ENCODE data around the gene RCAN1. TPM values are rescaled to one million over a fixed set of nuclear protein-coding genes. Genes with fewer than 3 reads are reported as not detected.

The RCAN1 gene
- total and polyA plus RNA-seq, 2 of the 4 experiments (the other 2 are of a cell fraction), result 53.5 to 175 TPM

DNA sequence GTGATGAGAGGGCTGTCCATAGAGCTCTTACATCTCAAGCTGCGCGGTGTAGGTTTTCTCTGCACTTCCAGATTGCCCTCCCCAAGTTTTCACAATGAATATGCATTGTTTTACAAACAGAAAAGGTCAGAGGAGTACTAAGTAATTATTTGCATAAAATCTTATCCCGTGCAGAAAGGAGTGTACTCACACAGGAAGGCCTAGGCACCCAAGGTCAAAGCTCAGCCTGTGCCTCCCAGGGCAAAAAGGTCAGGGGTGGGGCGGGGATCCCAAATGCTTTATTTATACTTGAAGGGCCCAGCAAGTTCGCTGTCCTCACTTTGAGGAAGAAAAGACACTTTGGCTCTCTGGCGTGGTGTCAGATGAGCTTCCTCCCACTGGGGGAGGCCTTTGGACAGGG lies 92.6 kb downstream of the RCAN1 start:
- Histone ChIP-seq H3K9me1 (ENCODE audit: insufficient read depth, low read length) (peaks cover 22% of the 10 kb centered on the region), H2BK15ac (ENCODE audit: low read depth, low read length) (no peak overlapping the region), H3K4me3 (ENCODE audit: insufficient read depth, low read depth, low read length) (no peak overlapping the region), H2AK9ac (replicated peaks; ENCODE audit: low read depth, low read length, poor library complexity) (no peak overlapping the region), H3K23ac (ENCODE audit: low read depth, low read length) (no peak overlapping the region), H3K4me2 (ENCODE audit: low read depth, low read length) (no peak overlapping the region; the same call in 1 of the 2 replicates), H4K5ac (ENCODE audit: low read depth, low read length) (no peak overlapping the region), H2BK5ac (ENCODE audit: low read depth, low read length, poor library complexity, severe bottlenecking) (no peak overlapping the region), H4K91ac (ENCODE audit: insufficient read depth, low read depth, low read length) (no peak overlapping the region), H2BK20ac (ENCODE audit: low read depth, low read length) (no peak overlapping the region), H2AFZ (replicated peaks; ENCODE audit: low read length, poor library complexity) (no peak overlapping the region), H2AK5ac (ENCODE audit: low read depth, low read length) (no peak overlapping the region), H4K8ac (ENCODE audit: low read depth in 2 of 2, low read length in 2 of 2) (no peak overlapping the region), H3K9ac (ENCODE audit: low read depth, low read length) (no peak overlapping the region), H3K18ac (ENCODE audit: low read depth, low read length) (no peak overlapping the region), H2BK120ac (ENCODE audit: low read depth, low read length) (no peak overlapping the region), H3K79me1 (ENCODE audit: low read depth in 1 of 2, low read length in 2 of 2) (peaks cover 22 to 65% of the 10 kb centered on the region in 2 experiments), H3K56ac (ENCODE audit: extremely low read depth, insufficient read depth, low read length) (no peak overlapping the region), H4K20me1 (ENCODE audit: insufficient read depth, low read length) (peaks cover 59% of the 10 kb centered on the region), H3K14ac (replicated peaks; ENCODE audit: low read depth, low read length) (no peak overlapping the region), H3K4me1 (ENCODE audit: control insufficient read depth, insufficient read depth, low read length) (peaks cover 17% of the 10 kb centered on the region), H3K4ac (ENCODE audit: low read depth, low read length) (no peak overlapping the region), H3K9me3 (ENCODE audit: control insufficient read depth, insufficient read depth, low read length) (no peaks in the 10 kb centered on the region), H3K27me3 (ENCODE audit: control insufficient read depth, insufficient read depth, low read length) (no peaks in the 10 kb centered on the region), H3K36me3 (ENCODE audit: control insufficient read depth, insufficient read depth, low read length) (peaks cover 53% of the 10 kb centered on the region), H3K27ac (ENCODE audit: insufficient read depth, low read length) (no peak overlapping the region)
- ATAC-seq (ENCODE audit: low read depth), result no peak
- BruUV-seq (replicated peaks), result no TSS peak
- dilution Hi-C loops (cut with HindIII; ENCODE audit: low sequenced_read_pairs, unreplicated experiment) (no loop called here), intact Hi-C loops (cut with micrococcal nuclease) (no loop called here), in situ Hi-C loops (cut with MboI; ENCODE audit: low sequenced_read_pairs) (loop anchor here (5.0 kb wide), 1 partner anchor 65 kb away; no protein-coding TSS in a partner anchor)
- ChIA-PET CTCF (interaction anchor here (0.9 to 1.7 kb wide), 2 partner anchors 21 to 81 kb away, joined by 3 to 8 read pairs; no protein-coding TSS in a partner anchor), POLR2A (ENCODE audit: unreplicated experiment) (interaction anchor here (0.7 kb wide), 1 partner anchor 12 kb away, joined by 6 read pairs; no protein-coding TSS in a partner anchor)
- TF ChIP-seq FOS (IDR thresholded peaks at IDR 0.05; ENCODE audit: low read depth, low read length) (no peak), RFX5 (IDR thresholded peaks at IDR 0.05; ENCODE audit: low read depth, low read length) (no peak), MAZ (IDR thresholded peaks at IDR 0.05; ENCODE audit: borderline replicate concordance, low read depth, low read length) (no peak), POLR2A (IDR thresholded peaks at IDR 0.05; ENCODE audit: low read depth, low read length) (no peak), CHD1 (IDR thresholded peaks at IDR 0.05; ENCODE audit: low read depth, low read length) (no peak), MAFK (IDR thresholded peaks at IDR 0.05; ENCODE audit: low read depth, low read length) (no peak), CEBPB (IDR thresholded peaks at IDR 0.05; ENCODE audit: low read depth, low read length) (no peak), NFE2L2 (IDR thresholded peaks at IDR 0.05; ENCODE audit: low read depth, low read length) (no peak), RAD21 (IDR thresholded peaks at IDR 0.05; ENCODE audit: low read length) (no peak), RCOR1 (IDR thresholded peaks at IDR 0.05; ENCODE audit: insufficient replicate concordance, low read length) (no peak), SMC3 (IDR thresholded peaks at IDR 0.05; ENCODE audit: low read depth, low read length) (no peak), MXI1 (IDR thresholded peaks at IDR 0.05; ENCODE audit: borderline replicate concordance, low read depth, low read length) (no peak), BHLHE40 (IDR thresholded peaks at IDR 0.05; ENCODE audit: low read depth, low read length) (no peak)
- TF ChIP-seq, protein P1, sequence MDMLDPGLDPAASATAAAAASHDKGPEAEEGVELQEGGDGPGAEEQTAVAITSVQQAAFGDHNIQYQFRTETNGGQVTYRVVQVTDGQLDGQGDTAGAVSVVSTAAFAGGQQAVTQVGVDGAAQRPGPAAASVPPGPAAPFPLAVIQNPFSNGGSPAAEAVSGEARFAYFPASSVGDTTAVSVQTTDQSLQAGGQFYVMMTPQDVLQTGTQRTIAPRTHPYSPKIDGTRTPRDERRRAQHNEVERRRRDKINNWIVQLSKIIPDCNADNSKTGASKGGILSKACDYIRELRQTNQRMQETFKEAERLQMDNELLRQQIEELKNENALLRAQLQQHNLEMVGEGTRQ (IDR thresholded peaks at IDR 0.05; ENCODE audit: low read depth, low read length), result no peak
- TF ChIP-seq, protein P2, sequence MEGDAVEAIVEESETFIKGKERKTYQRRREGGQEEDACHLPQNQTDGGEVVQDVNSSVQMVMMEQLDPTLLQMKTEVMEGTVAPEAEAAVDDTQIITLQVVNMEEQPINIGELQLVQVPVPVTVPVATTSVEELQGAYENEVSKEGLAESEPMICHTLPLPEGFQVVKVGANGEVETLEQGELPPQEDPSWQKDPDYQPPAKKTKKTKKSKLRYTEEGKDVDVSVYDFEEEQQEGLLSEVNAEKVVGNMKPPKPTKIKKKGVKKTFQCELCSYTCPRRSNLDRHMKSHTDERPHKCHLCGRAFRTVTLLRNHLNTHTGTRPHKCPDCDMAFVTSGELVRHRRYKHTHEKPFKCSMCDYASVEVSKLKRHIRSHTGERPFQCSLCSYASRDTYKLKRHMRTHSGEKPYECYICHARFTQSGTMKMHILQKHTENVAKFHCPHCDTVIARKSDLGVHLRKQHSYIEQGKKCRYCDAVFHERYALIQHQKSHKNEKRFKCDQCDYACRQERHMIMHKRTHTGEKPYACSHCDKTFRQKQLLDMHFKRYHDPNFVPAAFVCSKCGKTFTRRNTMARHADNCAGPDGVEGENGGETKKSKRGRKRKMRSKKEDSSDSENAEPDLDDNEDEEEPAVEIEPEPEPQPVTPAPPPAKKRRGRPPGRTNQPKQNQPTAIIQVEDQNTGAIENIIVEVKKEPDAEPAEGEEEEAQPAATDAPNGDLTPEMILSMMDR (conservative IDR thresholded peaks at IDR 0.05; ENCODE audit: low read depth, low read length), result no peak
- TF ChIP-seq, protein P3, sequence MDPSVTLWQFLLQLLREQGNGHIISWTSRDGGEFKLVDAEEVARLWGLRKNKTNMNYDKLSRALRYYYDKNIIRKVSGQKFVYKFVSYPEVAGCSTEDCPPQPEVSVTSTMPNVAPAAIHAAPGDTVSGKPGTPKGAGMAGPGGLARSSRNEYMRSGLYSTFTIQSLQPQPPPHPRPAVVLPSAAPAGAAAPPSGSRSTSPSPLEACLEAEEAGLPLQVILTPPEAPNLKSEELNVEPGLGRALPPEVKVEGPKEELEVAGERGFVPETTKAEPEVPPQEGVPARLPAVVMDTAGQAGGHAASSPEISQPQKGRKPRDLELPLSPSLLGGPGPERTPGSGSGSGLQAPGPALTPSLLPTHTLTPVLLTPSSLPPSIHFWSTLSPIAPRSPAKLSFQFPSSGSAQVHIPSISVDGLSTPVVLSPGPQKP (IDR thresholded peaks at IDR 0.05; ENCODE audit: borderline replicate concordance, low read depth, low read length), result no peak
- no CpG with 5 or more reads among the region's 6 CpGs for WGBS, 2 experiments (ENCODE audit: extremely low coverage in 2 of 2, insufficient read length in 1 of 2)
- no peak for DNase-seq

Measured in IMR-90 (cell line).